H1 (cell line): ENCODE data around the gene BUB1B. TPM values are rescaled to one million over a fixed set of nuclear protein-coding genes. Genes with fewer than 3 reads are reported as not detected.

Experiments
- CTCF ChIA-PET: fragments of 300-600 bp; sonication (Branson Sonifier 250); formaldehyde crosslinking; loops from one replicate; lab custom pipeline; 2021; ENCODE audit not compliant: partially characterized antibody; lab: Charles Lee
- POLR2A ChIA-PET: fragments of 300-600 bp; sonication (Branson Sonifier 250); formaldehyde crosslinking; loops from one replicate; lab custom pipeline; 2021; ENCODE audit warnings: inconsistent platforms; ENCODE audit not compliant: partially characterized antibody; lab: Charles Lee
- DNase-seq, 2 experiments: peaks; one replicate each; pipeline versions ENCODE4 v3.0.0 to v3.0.0-alpha.2; 2010 to 2022; ENCODE audit warnings: low spot score in 2 of 2, low read depth in 1 of 2, mixed read lengths in 1 of 2
- FAIRE-seq: peaks from 2 replicates; lab custom pipeline; 2011; peaks lifted over from hg19 to GRCh38; lab: Jason Lieb, UNC
- H2AFZ ChIP-seq: 2 replicates; pipeline ENCODE4 v1.8.1; 2012; ENCODE audit warnings: low read length, inconsistent platforms
- H2AK5ac ChIP-seq: 2 replicates; pipeline ENCODE4 v1.6.1; 2013; ENCODE audit warnings: low read depth, low read length
- H2BK120ac ChIP-seq: replicated peaks from 2 replicates; pipeline ENCODE3; 2013; ENCODE audit warnings: low read depth, low read length, inconsistent platforms
- H2BK12ac ChIP-seq: 2 replicates; pipeline ENCODE4 v1.6.1; 2013; ENCODE audit warnings: low read depth, low read length
- H2BK15ac ChIP-seq: 2 replicates; pipeline ENCODE4 v1.6.1; 2013; ENCODE audit warnings: low read length
- H2BK20ac ChIP-seq: 2 replicates; pipeline ENCODE4 v1.6.1; 2013; ENCODE audit warnings: low read length
- H2BK5ac ChIP-seq: 2 replicates; pipeline ENCODE4 v1.6.1; 2013; ENCODE audit warnings: low read depth, low read length
- H3K14ac ChIP-seq: 2 replicates; pipeline ENCODE4 v1.6.1; 2013; ENCODE audit warnings: inconsistent platforms; ENCODE audit not compliant: insufficient read length
- H3K18ac ChIP-seq: 2 replicates; pipeline ENCODE4 v1.6.1; 2013; ENCODE audit warnings: low read length; ENCODE audit errors: extremely low read depth
- H3K23ac ChIP-seq: 2 replicates; pipeline ENCODE4 v1.6.1; 2013; ENCODE audit warnings: inconsistent platforms; ENCODE audit not compliant: insufficient read length
- H3K23me2 ChIP-seq: 2 replicates; pipeline ENCODE4 v1.6.1; 2013; ENCODE audit warnings: low read depth, low read length
- H3K27ac ChIP-seq: 2 replicates; pipeline ENCODE4 v1.6.1; 2011; ENCODE audit warnings: low read depth, low read length, inconsistent platforms
- H3K27me3 ChIP-seq, 4 experiments: replicated peaks in 1 of 4; 1 replicate in 1 of 4; 2 replicates in 3 of 4; pipeline versions ENCODE4 v1.6.1 to v1.8.1; 2011 to 2013; ENCODE audit warnings: low read length in 3 of 4, mild to moderate bottlenecking in 3 of 4, inconsistent platforms in 2 of 4, mixed read lengths in 2 of 4, moderate library complexity in 1 of 4; ENCODE audit not compliant: control insufficient read depth in 3 of 4, insufficient read depth in 3 of 4; ENCODE audit errors: extremely low read depth in 1 of 4
- H3K36me3 ChIP-seq, 4 experiments: 2 replicates each; pipeline versions ENCODE4 v1.6.1 to v1.8.1; 2011 to 2013; ENCODE audit warnings: mild to moderate bottlenecking in 4 of 4, low read length in 3 of 4, moderate library complexity in 2 of 4, control low read depth in 1 of 4, inconsistent platforms in 1 of 4; ENCODE audit not compliant: insufficient read depth in 4 of 4, control insufficient read depth in 2 of 4
- H3K4ac ChIP-seq: replicated peaks from 2 replicates; pipeline ENCODE3; 2013; ENCODE audit warnings: low read length, low read depth, mixed read lengths, inconsistent platforms; ENCODE audit not compliant: insufficient read length
- H3K4me1 ChIP-seq, 4 experiments: replicated peaks in 1 of 4; 1 replicate in 1 of 4; 2 replicates in 3 of 4; pipeline versions ENCODE4 v1.6.1 to v1.8.1; 2011 to 2013; ENCODE audit warnings: low read length in 3 of 4, inconsistent platforms in 2 of 4, mixed read lengths in 1 of 4; ENCODE audit not compliant: insufficient read depth in 4 of 4, control insufficient read depth in 3 of 4
- H3K4me2 ChIP-seq, 2 experiments: 2 replicates each; pipeline versions ENCODE4 v1.6.1 to v1.8.1; 2011 to 2013; ENCODE audit warnings: low read depth in 2 of 2, low read length in 2 of 2, control low read depth in 1 of 2, inconsistent platforms in 1 of 2, mild to moderate bottlenecking in 1 of 2; ENCODE audit not compliant: insufficient read depth in 1 of 2
- H3K4me3 ChIP-seq, 4 experiments: fragments of 200-600, 300-600 bp in 1 of 4; sonication (generic), shearing (Covaris generic), sonication (Bioruptor Twin) in 1 of 4; 2 replicates each; pipeline versions ENCODE4 v1.5.1 to v1.8.1; 2011 to 2016; ENCODE audit warnings: low read length in 4 of 4, low read depth in 3 of 4, control low read depth in 2 of 4, inconsistent platforms in 2 of 4, mild to moderate bottlenecking in 2 of 4, mixed read lengths in 1 of 4, moderate library complexity in 1 of 4; ENCODE audit not compliant: insufficient read depth in 2 of 4; ENCODE audit errors: extremely low read depth in 1 of 4
- H3K56ac ChIP-seq: replicated peaks from 2 replicates; pipeline ENCODE3; 2013; ENCODE audit warnings: low read depth, mild to moderate bottlenecking, mixed read lengths, low read length, inconsistent platforms; ENCODE audit not compliant: insufficient read length
- H3K79me1 ChIP-seq: 2 replicates; pipeline ENCODE4 v1.6.1; 2013; ENCODE audit warnings: low read depth, low read length, control low read depth
- H3K79me2 ChIP-seq, 2 experiments: 2 replicates each; pipeline versions ENCODE4 v1.6.1 to v1.8.1; 2012 to 2013; ENCODE audit warnings: low read length in 2 of 2, mild to moderate bottlenecking in 2 of 2, inconsistent platforms in 1 of 2; ENCODE audit not compliant: insufficient read depth in 2 of 2, control insufficient read depth in 1 of 2
- H3K9ac ChIP-seq, 4 experiments: replicated peaks in 1 of 4; 1 replicate in 1 of 4; 2 replicates in 3 of 4; pipeline versions ENCODE4 v1.6.1 to v1.8.1; 2011 to 2013; ENCODE audit warnings: low read depth in 3 of 4, low read length in 3 of 4, control low read depth in 2 of 4, mild to moderate bottlenecking in 2 of 4, moderate library complexity in 2 of 4, inconsistent platforms in 1 of 4; ENCODE audit errors: extremely low read depth in 1 of 4
- H3K9me3 ChIP-seq, 2 experiments: 2 replicates each; pipeline versions ENCODE4 v1.6.1 to v1.8.1; 2012 to 2013; ENCODE audit warnings: mild to moderate bottlenecking in 2 of 2, moderate library complexity in 2 of 2, control low read depth in 1 of 2, inconsistent platforms in 1 of 2, low read depth in 1 of 2, low read length in 1 of 2, mixed read lengths in 1 of 2; ENCODE audit not compliant: insufficient read depth in 2 of 2
- H4K20me1 ChIP-seq, 2 experiments: replicated peaks in 1 of 2; 2 replicates each; pipeline versions ENCODE3 to v1.8.1; 2011 to 2013; ENCODE audit warnings: inconsistent platforms in 2 of 2, low read length in 2 of 2, mild to moderate bottlenecking in 1 of 2; ENCODE audit not compliant: insufficient read depth in 2 of 2, control insufficient read depth in 1 of 2
- H4K5ac ChIP-seq: 2 replicates; pipeline ENCODE4 v1.6.1; 2013; ENCODE audit warnings: low read length, low read depth, mixed read lengths, inconsistent platforms; ENCODE audit not compliant: insufficient read length
- H4K8ac ChIP-seq: 2 replicates; pipeline ENCODE4 v1.8.0; 2013; ENCODE audit warnings: mild to moderate bottlenecking, moderate library complexity, low read length, inconsistent platforms; ENCODE audit not compliant: insufficient read depth; ENCODE audit errors: extremely low read depth
- H4K91ac ChIP-seq: replicated peaks from 2 replicates; pipeline ENCODE3; 2013; ENCODE audit warnings: low read length, mixed read lengths, inconsistent platforms; ENCODE audit not compliant: insufficient read length
- CTBP2 ChIP-seq: IDR thresholded peaks from 2 replicates; pipeline ENCODE4 v1.7.0; 2011; ENCODE audit warnings: borderline replicate concordance, mild to moderate bottlenecking, moderate library complexity, mixed read lengths, low read length; ENCODE audit not compliant: insufficient read depth, insufficient read length
- CTCF ChIP-seq, 3 experiments: IDR thresholded peaks; 1 replicate in 2 of 3; 2 replicates in 1 of 3; pipeline versions ENCODE4 v1.5.1 to v1.6.1; 2011; ENCODE audit warnings: low read length in 3 of 3, mild to moderate bottlenecking in 3 of 3, inconsistent platforms in 2 of 3, low read depth in 1 of 3, moderate library complexity in 1 of 3; ENCODE audit not compliant: insufficient read depth in 1 of 3; ENCODE audit errors: control extremely low read depth in 1 of 3
- MAX ChIP-seq: IDR thresholded peaks from 2 replicates; pipeline ENCODE4 v1.6.1; 2012; ENCODE audit warnings: inconsistent platforms
- PHF8 ChIP-seq: fragments of 200-600 bp; sonication (generic); conservative IDR thresholded peaks from 2 replicates; pipeline ENCODE4 v1.7.1; 2012; ENCODE audit warnings: low read depth, mild to moderate bottlenecking, inconsistent platforms, low read length, moderate library complexity
- SRF ChIP-seq: IDR thresholded peaks from 2 replicates; pipeline ENCODE4 v1.6.1; 2011; ENCODE audit warnings: mild to moderate bottlenecking, low read depth, low read length, moderate library complexity
- WGBS, 2 experiments: shearing (Covaris generic) in 1 of 2; methylation state at CpG; one replicate each; pipeline versions ENCODE4 v1.1.6 to v1.1.7; 2013 to 2015; ENCODE audit warnings: low lambda C conversion rate in 2 of 2, mixed read lengths in 2 of 2, inconsistent platforms in 1 of 2, low coverage in 1 of 2, missing lambda C conversion rate in 1 of 2; ENCODE audit not compliant: insufficient replicate concordance in 2 of 2, insufficient coverage in 1 of 2, insufficient read length in 1 of 2; ENCODE audit errors: extremely low coverage in 1 of 2, missing lambda C conversion rate in 1 of 2; 5-methylcytosine and 5-hydroxymethylcytosine counted together
- polyA plus RNA-seq, 7 experiments: library from polyadenylated mRNA; depleted of rRNA in 3 of 7; stranded (reverse) in 5 of 7; unstranded in 2 of 7; fragments of >200 nt in 5 of 7; fragments of 200-250 nt in 2 of 7; gene quantifications; 1 replicate in 5 of 7; 2 replicates in 1 of 7; 4 replicates in 1 of 7; pipeline versions ENCODE4 v1.2.1 to v1.2.3, GENCODE V29; 2011 to 2013; ENCODE audit warnings: missing spikeins in 2 of 7, mixed read lengths in 2 of 7
- total RNA-seq: library from RNA; stranded (reverse); fragmentation: NEBNext Ultra II Directional; extraction: Animal tissue kit (Norgen Biotek cat#: 25700); gene quantifications from 2 replicates; pipeline ENCODE4 v1.2.1, GENCODE V29; 2021
- TF ChIP-seq, protein P1 (sequence below): IDR thresholded peaks from 2 replicates; pipeline ENCODE4 v1.6.1; 2011; ENCODE audit warnings: low read length, improper control_type of control experiment

BUB1B gene
- total and polyA plus RNA-seq, 2 of the 8 experiments (the other 6 are each of a cell fraction or from before 2014, with no cell fraction given) = 48.9 to 144 TPM

DNA sequence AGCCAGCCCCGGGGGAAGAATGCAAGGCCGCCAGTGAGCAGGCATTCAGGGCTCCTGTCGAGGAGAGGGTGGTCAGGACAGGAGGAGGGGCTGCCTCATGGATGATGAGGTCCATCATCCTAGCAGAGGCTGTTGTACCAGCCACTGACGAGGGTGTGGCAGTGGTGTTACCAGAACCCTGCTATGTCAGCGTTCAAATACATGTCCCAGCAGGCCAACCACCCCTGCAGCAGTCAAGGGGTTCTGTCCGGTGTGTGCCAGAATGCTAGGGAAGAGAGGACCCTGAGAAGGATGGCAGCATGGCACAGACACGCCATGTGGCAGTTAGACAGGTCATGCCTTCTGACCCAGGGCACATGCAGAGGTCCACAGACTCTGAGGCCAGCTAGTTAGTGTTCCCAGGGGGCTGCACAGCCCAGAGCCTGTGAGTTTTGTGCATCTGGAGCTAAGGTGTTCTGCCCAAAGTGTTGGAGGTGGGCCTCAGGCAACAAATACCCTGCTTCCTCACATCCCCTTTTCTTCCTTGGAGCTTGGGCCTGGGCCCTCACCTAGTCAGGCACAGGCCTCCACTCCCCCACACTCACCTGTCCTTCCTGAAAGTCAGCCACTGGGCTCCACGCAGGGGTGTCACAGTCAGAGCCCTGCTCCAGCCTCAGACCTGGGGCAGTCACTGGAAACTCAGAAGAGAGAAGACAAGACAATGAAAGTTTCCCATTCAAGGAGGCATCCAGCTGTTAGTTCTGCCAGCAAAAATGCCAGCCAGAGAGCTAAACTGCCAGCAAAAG is 85.8 kb downstream of the BUB1B start:
- H4K8ac ChIP-seq = peak overlapping the region; percentile 1

More for the DNA sequence above, 85.8 kb downstream of the BUB1B start:
- Histone ChIP-seq H2BK5ac (no peak overlapping the region), H2AFZ (no peak overlapping the region), H2BK12ac (no peak overlapping the region), H3K14ac (no peak overlapping the region), H4K91ac (no peak overlapping the region), H3K4me2 (no peak overlapping the region), H3K27me3 (peaks cover under 1 to 10% (median 4%) of the 10 kb centered on the region in 4 experiments; a peak in 6 of 7 replicates), H3K4ac (no peak overlapping the region), H2BK15ac (no peak overlapping the region; the same call in 1 of the 2 replicates), H3K18ac (no peak overlapping the region; the same call in 1 of the 2 replicates), H2BK20ac (no peak overlapping the region), H3K4me1 (peaks cover 0 to 11% (median 9%) of the 10 kb centered on the region in 4 experiments; a peak in 4 of 7 replicates), H3K9me3 (no peaks in the 10 kb centered on the region), H3K9ac (no peak overlapping the region), H3K27ac (no peak overlapping the region), H3K23me2 (no peaks in the 10 kb centered on the region), H3K4me3 (no peak overlapping the region), H3K79me2 (no peaks in the 10 kb centered on the region), H4K5ac (no peak overlapping the region), H2BK120ac (no peak overlapping the region), H3K23ac (no peak overlapping the region), H2AK5ac (no peak overlapping the region), H3K56ac (no peak overlapping the region), H4K20me1 (no peaks in the 10 kb centered on the region), H3K36me3 (no peaks in the 10 kb centered on the region), H3K79me1 (no peaks in the 10 kb centered on the region)
- FAIRE-seq (no peak), DNase-seq (no peak)
- 86% methylated on average over 8 of the region's 8 CpGs; no CpG with 5 or more reads in 1 of the 2 experiments for WGBS, 2 experiments
- TF ChIP-seq MAX = no peak
- TF ChIP-seq PHF8 = no peak
- TF ChIP-seq CTCF (IDR thresholded peaks at IDR 0.05; ENCODE audit: control extremely low read depth in 1 of 3, insufficient read depth in 1 of 3, low read depth in 1 of 3, low read length in 3 of 3) = no peak
- TF ChIP-seq, protein P1, sequence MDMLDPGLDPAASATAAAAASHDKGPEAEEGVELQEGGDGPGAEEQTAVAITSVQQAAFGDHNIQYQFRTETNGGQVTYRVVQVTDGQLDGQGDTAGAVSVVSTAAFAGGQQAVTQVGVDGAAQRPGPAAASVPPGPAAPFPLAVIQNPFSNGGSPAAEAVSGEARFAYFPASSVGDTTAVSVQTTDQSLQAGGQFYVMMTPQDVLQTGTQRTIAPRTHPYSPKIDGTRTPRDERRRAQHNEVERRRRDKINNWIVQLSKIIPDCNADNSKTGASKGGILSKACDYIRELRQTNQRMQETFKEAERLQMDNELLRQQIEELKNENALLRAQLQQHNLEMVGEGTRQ = no peak
- no peak for TF ChIP-seq CTBP2
- TF ChIP-seq SRF = no peak
- CTCF ChIA-PET = interaction anchor here (0.9 to 46.3 kb wide), 5 partner anchors 17 to 76 kb away, joined by 3 to 1340 read pairs (median 8); no protein-coding TSS in a partner anchor
- POLR2A ChIA-PET = interaction anchor here (1.1 to 6.7 kb wide), 5 partner anchors 7 to 25 kb away, joined by 3 to 47 read pairs (median 3); partner anchors contain the start of gene PAK6
